H7 (cell line): Measurements from ENCODE around the gene IRF5. TPM values are rescaled to one million over a fixed set of nuclear protein-coding genes. Genes with fewer than 3 reads are reported as not detected.
"Not testable (repeated sequence)": the region's sequence is repeated elsewhere in the genome, so short reads cannot be mapped to it uniquely, and the experiment has no call there.

Experiments
- DNase-seq: peaks from one replicate; pipeline ENCODE4 v3.0.0; 2012
- H3K27me3 ChIP-seq: 2 replicates; pipeline ENCODE4 v1.6.0; 2011; ENCODE audit warnings: mild to moderate bottlenecking, low read length; ENCODE audit not compliant: control insufficient read depth, insufficient read depth
- H3K36me3 ChIP-seq: replicated peaks from 2 replicates; pipeline ENCODE4 v1.5.1; 2011; ENCODE audit warnings: low read length; ENCODE audit not compliant: control insufficient read depth, insufficient read depth
- H3K4me3 ChIP-seq: 2 replicates; pipeline ENCODE4 v1.5.1; 2011; ENCODE audit warnings: low read depth, mild to moderate bottlenecking, control low read depth, low read length, moderate library complexity; ENCODE audit not compliant: insufficient read depth
- total RNA-seq: library from RNA; depleted of rRNA; stranded (reverse); fragments of >200 nt; shearing (Covaris generic); gene quantifications from 2 replicates; pipeline ENCODE4 v1.2.3, GENCODE V29; 2014; rRNA removed

Gene IRF5
- total RNA-seq, 1 experiment from 2014 or later, result 0.62 TPM

DNA sequence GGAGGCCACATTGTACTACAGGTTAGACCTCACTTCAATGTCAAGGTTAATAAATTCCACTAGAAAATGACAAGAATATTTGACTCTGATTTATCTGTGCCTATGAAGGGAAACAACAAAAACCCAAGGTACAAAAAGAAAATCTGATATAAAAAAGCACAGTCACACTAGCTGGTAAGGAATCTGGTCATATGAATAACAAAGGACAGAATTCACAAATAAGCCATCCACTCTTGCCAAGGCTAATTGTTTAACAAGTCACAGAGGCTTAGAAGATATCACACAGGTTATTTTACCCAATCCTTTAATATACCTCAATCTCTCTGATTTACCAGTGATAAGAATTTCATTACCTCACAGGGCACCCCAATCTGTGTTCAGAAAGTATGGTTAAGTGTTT, 47.9 kb downstream of the IRF5 start:
- peaks cover 6% of the 10 kb centered on the region for H3K36me3 ChIP-seq

GRCh38 chr7:128986609-128987008, 48.9 kb downstream of the IRF5 start:
- Histone ChIP-seq H3K36me3 (peaks cover 5% of the 10 kb centered on the region), H3K4me3 (no peak overlapping the region), H3K27me3 (no peaks in the 10 kb centered on the region)
- no peak for DNase-seq

More for the DNA sequence above, 47.9 kb downstream of the IRF5 start:
- Histone ChIP-seq H3K27me3 (no peaks in the 10 kb centered on the region), H3K4me3 (no peak overlapping the region)
- DNase-seq, result no peak

DNA sequence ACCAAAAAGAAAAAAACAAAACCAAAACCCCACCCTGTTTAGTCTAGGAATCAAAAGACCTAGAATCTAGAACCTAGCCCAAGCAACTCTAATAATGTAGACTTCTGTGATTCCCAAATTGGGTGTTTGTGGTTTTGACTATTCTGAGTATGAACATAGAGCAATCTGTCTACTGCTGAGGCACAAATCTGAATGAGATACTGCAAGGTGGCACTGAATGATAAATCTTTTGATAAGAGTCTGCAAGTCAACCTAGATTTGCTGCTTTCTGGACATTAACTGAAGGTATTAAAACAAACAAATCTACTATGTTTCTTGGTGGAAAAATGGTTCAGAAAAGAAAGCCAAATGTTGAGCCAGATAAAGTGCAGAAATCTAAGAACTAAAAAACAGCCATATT, 50.6 kb downstream of the IRF5 start:
- no peak overlapping the region for H3K4me3 ChIP-seq
- no peaks in the 10 kb centered on the region for H3K27me3 ChIP-seq
- H3K36me3 ChIP-seq, result peaks cover 3% of the 10 kb centered on the region
- DNase-seq, result no peak

- no peak for DNase-seq
- Histone ChIP-seq H3K4me3 (no peak overlapping the region), H3K27me3 (no peaks in the 10 kb centered on the region), H3K36me3 (peaks cover 6% of the 10 kb centered on the region)
Measured at GRCh38 chr7:128989961-128990360, 52.2 kb downstream of the IRF5 start.

DNA sequence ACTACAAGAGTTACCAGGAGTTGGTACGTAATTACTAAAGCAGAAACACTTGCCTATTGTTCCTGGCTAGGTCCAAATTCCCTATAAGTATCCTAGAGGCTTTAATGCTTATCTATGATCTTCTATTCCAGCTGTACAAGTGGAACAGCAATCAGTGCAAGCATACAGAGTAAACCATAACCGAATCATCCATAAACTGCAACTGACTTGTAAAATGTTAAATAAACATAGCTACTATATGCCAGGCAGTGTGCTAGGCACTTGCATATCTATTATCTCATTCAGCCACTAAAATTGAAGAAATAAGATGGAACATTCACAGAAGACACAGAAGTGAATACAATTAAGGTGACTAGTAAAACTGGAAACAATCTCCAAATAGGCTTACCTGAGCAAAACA, 55.7 kb downstream of the IRF5 start:
- Histone ChIP-seq H3K4me3 (no peak overlapping the region), H3K27me3 (no peaks in the 10 kb centered on the region), H3K36me3 (peaks cover 11% of the 10 kb centered on the region)
- DNase-seq, result no peak

- not testable (repeated sequence) for H3K27me3 ChIP-seq, H3K4me3 ChIP-seq, DNase-seq
- peaks cover 14% of the 10 kb centered on the region for H3K36me3 ChIP-seq
Measured at GRCh38 chr7:128994560-128994959, 56.8 kb downstream of the IRF5 start.

GRCh38 chr7:128997181-128997580, 59.5 kb downstream of the IRF5 start:
- H3K36me3 ChIP-seq, result peaks cover 17% of the 10 kb centered on the region
- H3K27me3 ChIP-seq, result no peaks in the 10 kb centered on the region
- H3K4me3 ChIP-seq, result no peak overlapping the region
- no peak for DNase-seq

Other genes starting within 250 kb of the IRF5 start
- gene CALU, start 198.6 kb upstream of the IRF5 start, total RNA-seq, result 147 and 169 TPM in 2 replicates
- gene OPN1SW, start 162.1 kb upstream of the IRF5 start, total RNA-seq, result not detected in 2 replicates
- 9.7 and 14.7 TPM in 2 replicates for gene CCDC136, start 146.0 kb upstream of the IRF5 start, total RNA-seq
- gene FLNC, start 107.5 kb upstream of the IRF5 start, total RNA-seq, result 26.9 and 32.3 TPM in 2 replicates
- 93.5 and 120 TPM in 2 replicates for gene ATP6V1F, start 75.1 kb upstream of the IRF5 start, total RNA-seq
- 2.5 and 3.4 TPM in 2 replicates for gene KCP, start 27.2 kb upstream of the IRF5 start, total RNA-seq
- 98.0 and 108 TPM in 2 replicates for gene TNPO3, start 117.2 kb downstream of the IRF5 start, total RNA-seq
- gene TSPAN33, start 206.8 kb downstream of the IRF5 start, total RNA-seq, result 19.7 and 22.1 TPM in 2 replicates